BLaER1 (cell line): ENCODE measurements around the gene SPTBN1.

ENCODE experiments used
- H3K27ac ChIP-seq: shearing (Covaris generic); formaldehyde crosslinking; 2 replicates; pipeline ENCODE4 v1.8.1; 2022
- H3K27me3 ChIP-seq: shearing (Covaris generic); formaldehyde crosslinking; 2 replicates; pipeline ENCODE4 v1.8.1; 2022
- H3K36me3 ChIP-seq: shearing (Covaris generic); formaldehyde crosslinking; 2 replicates; pipeline ENCODE4 v1.8.1; 2022
- H3K4me1 ChIP-seq: shearing (Covaris generic); formaldehyde crosslinking; 2 replicates; pipeline ENCODE4 v1.8.1; 2022
- H3K4me2 ChIP-seq: shearing (Covaris generic); formaldehyde crosslinking; 2 replicates; pipeline ENCODE4 v1.8.1; 2022
- H3K4me3 ChIP-seq: shearing (Covaris generic); formaldehyde crosslinking; 2 replicates; pipeline ENCODE4 v1.8.1; 2022
- H3K9ac ChIP-seq: shearing (Covaris generic); formaldehyde crosslinking; 2 replicates; pipeline ENCODE4 v1.8.1; 2022
- H3K9me3 ChIP-seq: shearing (Covaris generic); formaldehyde crosslinking; 2 replicates; pipeline ENCODE4 v1.8.1; 2022
- H4K20me1 ChIP-seq: shearing (Covaris generic); formaldehyde crosslinking; 2 replicates; pipeline ENCODE4 v1.8.1; 2022
- Cebpa-rat ChIP-seq: shearing (Covaris generic); IDR thresholded peaks from 2 replicates; pipeline ENCODE4 v1.8.1; 2022

The SPTBN1 gene

DNA sequence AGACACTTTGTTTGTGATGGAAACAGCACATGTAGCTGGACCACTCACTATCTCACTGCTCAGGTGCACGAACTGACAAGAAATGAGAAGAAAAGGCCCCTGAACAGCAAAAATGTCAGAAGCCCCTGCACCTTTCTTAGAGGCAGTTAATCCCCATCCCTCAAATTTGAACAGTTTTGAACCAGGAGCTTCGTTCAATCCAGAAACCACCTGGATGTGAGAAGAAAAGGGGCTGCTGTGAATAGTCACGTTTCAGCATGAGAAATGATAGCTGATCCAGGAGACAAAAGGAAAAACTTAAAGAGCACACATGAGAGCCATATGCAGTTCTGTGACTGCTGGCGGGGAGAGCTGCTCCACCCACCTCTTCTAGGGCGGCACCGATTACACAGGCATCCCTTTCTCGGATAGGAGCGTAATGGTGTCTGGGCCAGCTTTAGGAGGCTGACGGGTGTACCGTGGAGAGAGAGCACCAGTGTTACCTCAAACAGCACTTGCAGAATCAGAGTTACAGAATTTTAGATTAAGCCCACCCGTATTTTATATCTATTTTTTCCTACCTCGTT is 150.3 kb downstream of the SPTBN1 start:
- H3K4me2 ChIP-seq, result peak overlapping the region; percentile 87; the same call in 1 of the 2 replicates

GRCh38 chr2:54608224-54608623 is 152.1 kb downstream of the SPTBN1 start:
- H3K27me3 ChIP-seq, result no peaks in the 10 kb centered on the region
- no peak overlapping the region for H3K4me3 ChIP-seq
- no peak overlapping the region for H3K27ac ChIP-seq
- H3K4me2 ChIP-seq, result peak overlapping the region; percentile 41
- H4K20me1 ChIP-seq, result peaks cover 100% of the 10 kb centered on the region
- H3K4me1 ChIP-seq, result peaks cover 99% of the 10 kb centered on the region
- H3K9ac ChIP-seq, result no peak overlapping the region
- no peak for TF ChIP-seq Cebpa-rat
- peaks cover 85% of the 10 kb centered on the region for H3K36me3 ChIP-seq
- H3K9me3 ChIP-seq, result peaks cover 3% of the 10 kb centered on the region; the same call in 1 of the 2 replicates

More for the DNA sequence above, 150.3 kb downstream of the SPTBN1 start:
- H3K9ac ChIP-seq, result no peak overlapping the region
- peaks cover 100% of the 10 kb centered on the region for H4K20me1 ChIP-seq
- H3K27ac ChIP-seq, result no peak overlapping the region
- TF ChIP-seq Cebpa-rat, result no peak
- no peaks in the 10 kb centered on the region for H3K27me3 ChIP-seq
- peaks cover 85% of the 10 kb centered on the region for H3K36me3 ChIP-seq
- peaks cover 3% of the 10 kb centered on the region; the same call in 1 of the 2 replicates for H3K9me3 ChIP-seq
- peaks cover 99% of the 10 kb centered on the region for H3K4me1 ChIP-seq
- H3K4me3 ChIP-seq, result no peak overlapping the region

GRCh38 chr2:54609241-54609640 is 153.1 kb downstream of the SPTBN1 start:
- TF ChIP-seq Cebpa-rat, result no peak
- peaks cover 3% of the 10 kb centered on the region; the same call in 1 of the 2 replicates for H3K9me3 ChIP-seq
- H3K4me2 ChIP-seq, result peak overlapping the region; percentile 41
- H3K36me3 ChIP-seq, result peaks cover 86% of the 10 kb centered on the region
- no peaks in the 10 kb centered on the region for H3K27me3 ChIP-seq
- no peak overlapping the region for H3K27ac ChIP-seq
- H3K4me3 ChIP-seq, result no peak overlapping the region
- peaks cover 99% of the 10 kb centered on the region for H3K4me1 ChIP-seq
- peaks cover 100% of the 10 kb centered on the region for H4K20me1 ChIP-seq
- no peak overlapping the region for H3K9ac ChIP-seq

GRCh38 chr2:54609647-54610046 is 153.5 kb downstream of the SPTBN1 start:
- peaks cover 100% of the 10 kb centered on the region for H4K20me1 ChIP-seq
- H3K9me3 ChIP-seq, result peaks cover 3% of the 10 kb centered on the region; the same call in 1 of the 2 replicates
- H3K4me3 ChIP-seq, result no peak overlapping the region
- peaks cover 90% of the 10 kb centered on the region for H3K36me3 ChIP-seq
- H3K4me1 ChIP-seq, result peaks cover 99% of the 10 kb centered on the region
- no peak overlapping the region for H3K27ac ChIP-seq
- H3K9ac ChIP-seq, result no peak overlapping the region
- no peak for TF ChIP-seq Cebpa-rat
- H3K4me2 ChIP-seq, result peak overlapping the region; percentile 41
- H3K27me3 ChIP-seq, result no peaks in the 10 kb centered on the region

GRCh38 chr2:54610700-54611099 is 154.6 kb downstream of the SPTBN1 start:
- no peak overlapping the region for H3K9ac ChIP-seq
- H3K4me2 ChIP-seq, result peak overlapping the region; percentile 41
- H3K27me3 ChIP-seq, result no peaks in the 10 kb centered on the region
- peaks cover 99% of the 10 kb centered on the region for H3K4me1 ChIP-seq
- no peak overlapping the region for H3K4me3 ChIP-seq
- H4K20me1 ChIP-seq, result peaks cover 100% of the 10 kb centered on the region
- H3K27ac ChIP-seq, result no peak overlapping the region
- peaks cover 3% of the 10 kb centered on the region; the same call in 1 of the 2 replicates for H3K9me3 ChIP-seq
- H3K36me3 ChIP-seq, result peaks cover 92% of the 10 kb centered on the region
- no peak for TF ChIP-seq Cebpa-rat

- Histone ChIP-seq H3K9me3 (no peaks in the 10 kb centered on the region), H3K9ac (no peak overlapping the region), H3K27ac (peak overlapping the region; percentile 15; the same call in 1 of the 2 replicates), H4K20me1 (peaks cover 94% of the 10 kb centered on the region), H3K4me3 (no peak overlapping the region), H3K27me3 (no peaks in the 10 kb centered on the region), H3K4me1 (peaks cover 99% of the 10 kb centered on the region), H3K36me3 (peaks cover 92% of the 10 kb centered on the region), H3K4me2 (peak overlapping the region; percentile 31)
- no peak for TF ChIP-seq Cebpa-rat
Measured at GRCh38 chr2:54611830-54612545, 155.9 kb downstream of the SPTBN1 start.

DNA sequence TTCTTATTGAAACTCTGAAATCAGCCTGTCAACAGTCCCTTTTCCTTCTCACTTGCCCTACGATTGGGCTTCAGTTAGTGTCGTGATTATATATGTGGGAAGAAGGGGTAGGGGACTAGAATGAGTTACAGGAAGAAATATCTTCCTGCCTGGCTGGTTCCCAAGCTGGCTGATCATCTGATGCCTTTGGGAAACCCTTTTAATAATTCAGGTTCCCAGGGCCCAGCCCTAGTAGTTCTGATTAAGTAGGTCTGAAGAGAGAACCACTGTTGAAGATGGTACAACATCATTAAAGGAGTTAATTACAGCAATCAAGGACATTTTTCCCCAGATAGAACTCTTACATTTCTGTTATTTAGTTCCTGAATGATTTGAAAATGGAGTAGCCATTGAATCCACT is 157.3 kb downstream of the SPTBN1 start:
- no peak for TF ChIP-seq Cebpa-rat

DNA sequence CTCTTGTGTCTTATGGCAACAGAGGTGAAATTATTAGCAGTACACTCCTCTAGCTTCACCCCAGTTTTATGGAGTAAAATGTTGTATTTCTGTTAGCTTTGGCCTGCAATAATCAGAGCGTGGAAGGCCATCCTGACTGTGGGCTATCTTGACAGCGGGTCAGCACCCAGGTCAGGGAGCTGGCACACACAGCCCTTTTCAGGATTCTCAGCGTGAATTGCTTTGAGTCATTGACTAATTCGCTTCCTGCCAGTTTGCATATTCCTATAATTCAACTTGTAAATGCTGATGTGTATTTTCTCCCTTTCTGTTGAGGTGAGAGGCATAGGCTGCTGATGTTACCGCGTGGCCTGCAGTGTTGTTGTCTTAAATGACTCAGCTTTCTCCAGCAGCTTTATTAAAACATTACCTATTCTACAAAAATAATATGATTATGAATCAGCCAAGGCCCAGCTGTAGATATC is 157.7 kb downstream of the SPTBN1 start:
- H3K9ac ChIP-seq, result no peak overlapping the region
- H3K4me1 ChIP-seq, result peaks cover 99% of the 10 kb centered on the region
- H3K27ac ChIP-seq, result peak overlapping the region; percentile 40; the same call in 1 of the 2 replicates
- peaks cover 92% of the 10 kb centered on the region for H4K20me1 ChIP-seq
- no peaks in the 10 kb centered on the region for H3K27me3 ChIP-seq
- no peak overlapping the region for H3K4me2 ChIP-seq
- H3K9me3 ChIP-seq, result no peaks in the 10 kb centered on the region
- H3K36me3 ChIP-seq, result peaks cover 91% of the 10 kb centered on the region
- TF ChIP-seq Cebpa-rat, result no peak
- no peak overlapping the region for H3K4me3 ChIP-seq

More for the DNA sequence above, 157.3 kb downstream of the SPTBN1 start:
- peaks cover 92% of the 10 kb centered on the region for H4K20me1 ChIP-seq
- peak overlapping the region; percentile 40; the same call in 1 of the 2 replicates for H3K27ac ChIP-seq
- peak overlapping the region; percentile 31 for H3K4me2 ChIP-seq
- peaks cover 92% of the 10 kb centered on the region for H3K36me3 ChIP-seq
- peaks cover 99% of the 10 kb centered on the region for H3K4me1 ChIP-seq
- no peak overlapping the region for H3K4me3 ChIP-seq
- no peaks in the 10 kb centered on the region for H3K9me3 ChIP-seq
- H3K27me3 ChIP-seq, result no peaks in the 10 kb centered on the region
- H3K9ac ChIP-seq, result no peak overlapping the region

DNA sequence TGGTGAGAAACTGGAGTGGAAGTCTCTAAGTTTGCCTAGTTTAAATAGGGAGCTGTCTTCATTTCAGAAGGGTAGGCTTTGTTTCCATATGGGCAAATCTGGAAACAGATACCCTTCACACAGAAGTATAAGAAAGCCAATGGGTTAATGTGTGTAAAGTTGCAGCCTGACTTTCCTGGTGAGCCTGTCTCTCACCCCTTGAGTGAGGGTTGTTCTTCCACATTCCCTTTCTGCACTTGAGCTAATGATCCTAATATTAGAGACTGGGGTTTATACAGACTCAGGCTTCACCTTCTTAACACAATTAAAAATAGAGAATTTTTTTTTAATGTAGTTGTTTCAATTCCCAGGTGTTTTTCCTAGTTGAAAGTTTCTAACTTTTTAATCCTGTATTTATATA is 158.7 kb downstream of the SPTBN1 start:
- TF ChIP-seq Cebpa-rat, result no peak
- Histone ChIP-seq H3K9ac (no peak overlapping the region), H3K36me3 (peaks cover 91% of the 10 kb centered on the region), H3K9me3 (no peaks in the 10 kb centered on the region), H3K27ac (no peak overlapping the region), H3K4me2 (peak overlapping the region; percentile 39; the same call in 1 of the 2 replicates), H3K4me3 (no peak overlapping the region), H4K20me1 (peaks cover 83% of the 10 kb centered on the region), H3K27me3 (no peaks in the 10 kb centered on the region), H3K4me1 (peaks cover 99% of the 10 kb centered on the region)
